GM12878 (cell line): ENCODE data around the gene IFNA8. TPM values are rescaled to one million over a fixed set of nuclear protein-coding genes. Genes with fewer than 3 reads are reported as not detected.

Source experiments
- ATAC-seq: fragments of 200-7000 bp; cut with Tn5 transposase; 3 replicates; pipeline ENCODE4 v1.9.1; 2020; ENCODE audit warnings: mild to moderate bottlenecking, moderate library complexity
- BruUV-seq: library from RNA; stranded (reverse); fragments of 400-500 nt; replicated peaks from 2 replicates; lab custom pipeline; 2021; lab: Mats Ljungman, UMichigan
- CTCF ChIA-PET: fragments of 300-600 bp; sonication (Branson Sonifier 250); formaldehyde crosslinking; extraction: SDS; loops from one replicate; lab custom pipeline; 2021; ENCODE audit warnings: inconsistent platforms; lab: Yijun Ruan, JAX
- POLR2A ChIA-PET: fragments of 350-600 bp; formaldehyde crosslinking; extraction: SDS; loops from one replicate; lab custom pipeline; 2021; ENCODE audit warnings: inconsistent platforms; lab: Charles Lee
- RAD21 ChIA-PET: fragments of 300-600 bp; sonication (Branson Sonifier 250); formaldehyde crosslinking; loops from one replicate; lab custom pipeline; 2023; ENCODE audit warnings: antibody characterized with exemption; ENCODE audit not compliant: unreplicated experiment; lab: Charles Lee
- SMC1A ChIA-PET: fragments of 300-600 bp; sonication (Branson Sonifier 250); formaldehyde crosslinking; loops from one replicate; lab custom pipeline; 2023; ENCODE audit not compliant: unreplicated experiment, uncharacterized antibody; lab: Charles Lee
- DNase-seq: peaks from one replicate; pipeline ENCODE4 v3.0.0-alpha.2; 2011; ENCODE audit warnings: low read depth, low spot score
- FAIRE-seq: peaks from 3 replicates; lab custom pipeline; 2011; peaks lifted over from hg19 to GRCh38; lab: Jason Lieb, UNC
- H2AFZ ChIP-seq: 2 replicates; pipeline ENCODE4 v1.6.0; 2011; ENCODE audit warnings: low read depth, low read length, control low read depth; ENCODE audit not compliant: control insufficient read depth
- H3K27ac ChIP-seq: 2 replicates; pipeline ENCODE4 v1.5.1; 2011; ENCODE audit warnings: control low read depth; ENCODE audit not compliant: control insufficient read depth, insufficient read depth
- H3K27me3 ChIP-seq, 2 experiments: replicated peaks in 1 of 2; 2 replicates each; pipeline versions ENCODE4 v1.6.0 to v1.6.1; 2011; ENCODE audit warnings: low read length in 1 of 2; ENCODE audit not compliant: control insufficient read depth in 2 of 2, insufficient read depth in 2 of 2
- H3K36me3 ChIP-seq, 2 experiments: 2 replicates each; pipeline ENCODE4 v1.5.1; 2011; ENCODE audit warnings: low read length in 1 of 2; ENCODE audit not compliant: control insufficient read depth in 2 of 2, insufficient read depth in 2 of 2
- H3K4me1 ChIP-seq: 2 replicates; pipeline ENCODE4 v1.6.1; 2011; ENCODE audit warnings: mild to moderate bottlenecking, low read length, moderate library complexity, mixed read lengths; ENCODE audit not compliant: control insufficient read depth, insufficient read depth
- H3K4me2 ChIP-seq: 2 replicates; pipeline ENCODE4 v1.6.0; 2011; ENCODE audit warnings: control low read depth; ENCODE audit not compliant: control insufficient read depth, insufficient read depth
- H3K4me3 ChIP-seq: fragments of 200-600 bp; sonication (generic); 2 replicates; pipeline ENCODE4 v1.5.1; 2016
- H3K79me2 ChIP-seq: 2 replicates; pipeline ENCODE4 v1.6.0; 2011; ENCODE audit warnings: low read length; ENCODE audit not compliant: control insufficient read depth, insufficient read depth
- H3K9ac ChIP-seq: 2 replicates; pipeline ENCODE4 v1.8.0; 2011; ENCODE audit warnings: low read length, control low read depth, mixed read lengths; ENCODE audit not compliant: control insufficient read depth, insufficient read depth
- H3K9me3 ChIP-seq: replicated peaks from 3 replicates; pipeline ENCODE4 v1.5.1; 2011; ENCODE audit warnings: mild to moderate bottlenecking, low read length; ENCODE audit not compliant: control insufficient read depth, insufficient read depth
- H4K20me1 ChIP-seq: 2 replicates; pipeline ENCODE4 v1.6.0; 2011; ENCODE audit not compliant: control insufficient read depth, insufficient read depth
- ATF7 ChIP-seq: fragments of 450-650 bp; IDR thresholded peaks from 2 replicates; pipeline ENCODE4 v1.6.1; 2016; ENCODE audit warnings: low read depth, mild to moderate bottlenecking
- CTCF ChIP-seq, 3 experiments: IDR thresholded peaks in 2 of 3; conservative IDR thresholded peaks in 1 of 3; 2 replicates each; pipeline ENCODE4 v1.5.1; 2011; ENCODE audit warnings: low read depth in 3 of 3, low read length in 3 of 3, mild to moderate bottlenecking in 3 of 3, control low read depth in 2 of 3, moderate library complexity in 2 of 3, inconsistent platforms in 1 of 3, mixed read lengths in 1 of 3; ENCODE audit not compliant: control insufficient read depth in 2 of 3, insufficient read depth in 1 of 3; ENCODE audit errors: extremely low read depth in 1 of 3
- PAX8 ChIP-seq: fragments of 450-650 bp; IDR thresholded peaks from 2 replicates; pipeline ENCODE4 v1.6.1; 2017; ENCODE audit warnings: mild to moderate bottlenecking, moderate library complexity
- RAD21 ChIP-seq: IDR thresholded peaks from 2 replicates; pipeline ENCODE4 v1.6.1; 2011; ENCODE audit warnings: mild to moderate bottlenecking, low read depth, low read length, moderate library complexity; ENCODE audit not compliant: insufficient read depth
- RAD51 ChIP-seq: fragments of 450-650 bp; IDR thresholded peaks from 2 replicates; pipeline ENCODE4 v1.6.1; 2016; ENCODE audit warnings: moderate library complexity, mild to moderate bottlenecking, inconsistent platforms
- SKIL ChIP-seq: fragments of 450-650 bp; IDR thresholded peaks from 2 replicates; pipeline ENCODE4 v1.6.1; 2017; ENCODE audit warnings: mild to moderate bottlenecking, low read depth, inconsistent platforms; ENCODE audit not compliant: poor library complexity, severe bottlenecking
- SMC3 ChIP-seq: IDR thresholded peaks from 2 replicates; pipeline ENCODE4 v1.6.1; 2011; ENCODE audit warnings: low read length, improper control_type of control experiment, borderline replicate concordance
- TCF12 ChIP-seq: IDR thresholded peaks from 2 replicates; pipeline ENCODE4 v1.6.1; 2011; ENCODE audit warnings: low read depth, mild to moderate bottlenecking, low read length
- YY1 ChIP-seq: IDR thresholded peaks from 2 replicates; pipeline ENCODE4 v1.6.1; 2011; ENCODE audit warnings: low read depth, mild to moderate bottlenecking, low read length
- ZNF274 ChIP-seq: IDR thresholded peaks from one replicate; pipeline ENCODE4 v1.8.0; 2011; ENCODE audit not compliant: insufficient read length, insufficient read depth
- ZNF687 ChIP-seq: fragments of 450-650 bp; IDR thresholded peaks from 2 replicates; pipeline ENCODE4 v1.6.1; 2017; ENCODE audit warnings: mild to moderate bottlenecking, moderate library complexity
- WGBS: methylation state at CpG from one replicate; pipeline ENCODE4 v1.1.6; 2016; ENCODE audit warnings: low lambda C conversion rate; ENCODE audit not compliant: insufficient replicate concordance, insufficient coverage; ENCODE audit errors: missing lambda C conversion rate; 5-methylcytosine and 5-hydroxymethylcytosine counted together
- in situ Hi-C: fragments of 300-500 bp; cut with MboI; formaldehyde crosslinking; loops from 9 replicates; pipeline ENCODE4 v1.14.3; 2018; ENCODE audit warnings: mixed read lengths
- intact Hi-C: fragments of 100-400 bp; cut with micrococcal nuclease; formaldehyde crosslinking; loops from one replicate; pipeline ENCODE4 v1.14.2; 2022; ENCODE audit not compliant: unreplicated experiment
- polyA plus RNA-seq, 11 experiments: library from polyadenylated mRNA; depleted of rRNA in 4 of 11; unstranded in 6 of 11; stranded (reverse) in 5 of 11; fragments of >200 nt; fragmentation: Nextera tagmentation in 4 of 11; fragmentation: Illumina TruSeq in 1 of 11; extraction: Ambion mirVana in 4 of 11; extraction: Trizol in 1 of 11; gene quantifications; 1 replicate in 1 of 11; 2 replicates in 10 of 11; pipeline versions ENCODE4 v1.2.1 to v1.2.3, GENCODE V29; 2011 to 2016; ENCODE audit warnings: inconsistent platforms in 2 of 11, missing spikeins in 2 of 11, low read depth in 1 of 11
- total RNA-seq, 4 experiments: library from RNA; depleted of rRNA in 3 of 4; stranded (reverse); fragments of >200 nt in 3 of 4; fragmentation: Illumina TruSeq in 1 of 4; extraction: Trizol in 1 of 4; gene quantifications; 2 replicates each; pipeline versions ENCODE4 v1.2.1 to v1.2.3, GENCODE V29; 2013 to 2021

Gene IFNA8
- total and polyA plus RNA-seq, 10 of the 15 experiments (the other 5 are each of a cell fraction or from before 2014, with no cell fraction given) = not detected

GRCh38 chr9:21413624-21414023 is 4.7 kb downstream of the IFNA8 start:
- in situ Hi-C loops = no loop called here
- 25% methylated on average over 4 of the region's 5 CpGs for WGBS
- peak; percentile 88 for FAIRE-seq

More at GRCh38 chr9:21413624-21414023, 4.7 kb downstream of the IFNA8 start:
- Histone ChIP-seq H3K27me3 (no peaks in the 10 kb centered on the region; a peak in 1 of 4 replicates), H3K4me2 (no peak overlapping the region), H3K36me3 (no peaks in the 10 kb centered on the region), H3K79me2 (no peaks in the 10 kb centered on the region), H3K4me3 (no peak overlapping the region), H4K20me1 (no peaks in the 10 kb centered on the region), H3K27ac (no peak overlapping the region), H3K9ac (no peak overlapping the region), H3K9me3 (no peaks in the 10 kb centered on the region), H3K4me1 (peaks cover 6% of the 10 kb centered on the region; the same call in 1 of the 2 replicates), H2AFZ (no peak overlapping the region)
- TF ChIP-seq ZNF687 = no peak
- peak; percentile 51 for TF ChIP-seq SMC3
- no peak for TF ChIP-seq TCF12
- TF ChIP-seq YY1 = peak; percentile 64; the same call in 1 of the 2 replicates
- no peak for TF ChIP-seq ATF7
- no peak for TF ChIP-seq ZNF274
- peak; percentile 55 for TF ChIP-seq RAD21
- TF ChIP-seq CTCF (IDR thresholded peaks at IDR 0.05 in 2 of 3, conservative IDR thresholded peaks at IDR 0.05 in 1 of 3; ENCODE audit: control insufficient read depth in 2 of 3, extremely low read depth in 1 of 3, insufficient read depth in 1 of 3, low read depth in 3 of 3, low read length in 3 of 3) = peak; percentile 50 to 70 (median 69); a peak in 5 of 6 replicates
- no peak for TF ChIP-seq PAX8
- no peak for TF ChIP-seq SKIL
- 0 out of 2 replicates have a peak, but pooled peaks have one; percentile 48 for TF ChIP-seq RAD51
- no peak for DNase-seq
- intact Hi-C loops = loop anchor here (1.0 to 5.0 kb wide), 3 partner anchors 87 to 171 kb away; partner anchors contain the start of gene IFNA14
- no TSS peak for BruUV-seq
- ChIA-PET RAD21 (interaction anchor here (1.5 to 3.6 kb wide), 5 partner anchors 79 to 95 kb away, joined by 3 to 24 read pairs (median 4); no protein-coding TSS in a partner anchor), CTCF (interaction anchor here (0.6 to 5.9 kb wide), 13 partner anchors 15 to 200 kb away, joined by 3 to 55 read pairs (median 4); no protein-coding TSS in a partner anchor), SMC1A (interaction anchor here (1.2 to 3.9 kb wide), 7 partner anchors 11 to 92 kb away, joined by 3 to 32 read pairs (median 4); no protein-coding TSS in a partner anchor), POLR2A (no interaction called here)
- peak; percentile 96 for ATAC-seq
